ENCODE results near the gene CDHR5. TPM values are rescaled to one million over a fixed set of nuclear protein-coding genes. Genes with fewer than 3 reads are reported as not detected.

Gene CDHR5
- total RNA-seq, 3 donors from 2014 or later: 6.2 TPM; not detected in 2

GRCh38 chr11:587546-587945 lies 37.2 kb downstream of the CDHR5 start:
- Histone ChIP-seq H3K27ac (no peak overlapping the region), H3K9me3 (no peaks in the 10 kb centered on the region), H3K4me3 (no peak overlapping the region), H3K36me3 (peaks cover 7% of the 10 kb centered on the region), H3K27me3 (no peaks in the 10 kb centered on the region), H3K4me1 (no peaks in the 10 kb centered on the region)
- DNase-seq (ENCODE audit: low spot score in 2 of 2): no peak
- intact Hi-C loops (cut with DNase I; ENCODE audit: low total_unique reads): no loop called here
- TF ChIP-seq POLR2AphosphoS5 (IDR thresholded peaks at IDR 0.05) (no peak), POLR2A (IDR thresholded peaks at IDR 0.05) (no peak), CTCF (IDR thresholded peaks at IDR 0.05) (no peak)

- H3K4me3 ChIP-seq: no peak overlapping the region
- H3K4me1 ChIP-seq: no peaks in the 10 kb centered on the region
- no peak for DNase-seq (ENCODE audit: low spot score in 2 of 2)
- no peak overlapping the region for H3K27ac ChIP-seq
- no peak for TF ChIP-seq POLR2AphosphoS5 (IDR thresholded peaks at IDR 0.05)
- TF ChIP-seq POLR2A (IDR thresholded peaks at IDR 0.05): no peak
- TF ChIP-seq CTCF (IDR thresholded peaks at IDR 0.05): no peak
- no peaks in the 10 kb centered on the region for H3K9me3 ChIP-seq
- H3K27me3 ChIP-seq: no peaks in the 10 kb centered on the region
- intact Hi-C loops (cut with DNase I; ENCODE audit: low total_unique reads): no loop called here
- peaks cover 3% of the 10 kb centered on the region for H3K36me3 ChIP-seq
Measured at GRCh38 chr11:586376-587316, 38.1 kb downstream of the CDHR5 start.

DNA sequence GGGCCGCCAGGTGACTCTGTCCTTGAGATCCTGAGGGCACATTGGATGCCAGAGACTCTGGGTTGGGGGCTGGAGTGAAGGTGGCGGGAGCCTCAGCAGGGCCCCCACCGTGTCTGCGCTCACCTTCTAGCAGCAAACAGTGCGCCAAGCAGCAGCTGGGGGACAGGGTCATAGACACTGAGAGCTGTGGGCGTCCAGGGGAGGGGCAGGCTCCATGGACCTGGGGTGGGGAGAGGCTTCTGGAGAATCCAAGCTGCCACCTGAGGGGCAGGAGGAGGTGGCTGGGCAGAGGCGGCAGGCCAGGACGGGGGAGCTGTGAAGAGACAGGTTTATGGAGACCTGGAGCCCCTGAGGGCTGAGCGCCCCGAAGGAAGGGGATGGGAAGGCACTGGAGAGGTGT lies 40.5 kb downstream of the CDHR5 start:
- no peak overlapping the region for H3K4me3 ChIP-seq
- H3K36me3 ChIP-seq: peaks cover 3% of the 10 kb centered on the region
- H3K27ac ChIP-seq: no peak overlapping the region
- intact Hi-C loops (cut with DNase I; ENCODE audit: low total_unique reads): no loop called here
- H3K27me3 ChIP-seq: no peaks in the 10 kb centered on the region
- no peaks in the 10 kb centered on the region for H3K9me3 ChIP-seq
- no peak for DNase-seq (ENCODE audit: low spot score in 2 of 2)
- peaks cover 0 to 6% of the 10 kb centered on the region in 2 donors for H3K4me1 ChIP-seq
- TF ChIP-seq CTCF (IDR thresholded peaks at IDR 0.05): no peak
- TF ChIP-seq POLR2AphosphoS5 (IDR thresholded peaks at IDR 0.05): no peak
- TF ChIP-seq POLR2A (IDR thresholded peaks at IDR 0.05): no peak

- no peaks in the 10 kb centered on the region for H3K27me3 ChIP-seq
- no peaks in the 10 kb centered on the region for H3K9me3 ChIP-seq
- H3K36me3 ChIP-seq: no peaks in the 10 kb centered on the region
- no peak for DNase-seq (ENCODE audit: low spot score in 2 of 2)
- H3K4me1 ChIP-seq: peaks cover 11 to 29% of the 10 kb centered on the region in 2 donors
- H3K4me3 ChIP-seq: no peak overlapping the region
- no peak for TF ChIP-seq POLR2AphosphoS5 (IDR thresholded peaks at IDR 0.05)
- no peak for TF ChIP-seq CTCF (IDR thresholded peaks at IDR 0.05)
- no peak for TF ChIP-seq POLR2A (IDR thresholded peaks at IDR 0.05)
- no peak overlapping the region for H3K27ac ChIP-seq
- intact Hi-C loops (cut with DNase I; ENCODE audit: low total_unique reads): no loop called here
Measured at GRCh38 chr11:581752-582151, 43.0 kb downstream of the CDHR5 start.

DNA sequence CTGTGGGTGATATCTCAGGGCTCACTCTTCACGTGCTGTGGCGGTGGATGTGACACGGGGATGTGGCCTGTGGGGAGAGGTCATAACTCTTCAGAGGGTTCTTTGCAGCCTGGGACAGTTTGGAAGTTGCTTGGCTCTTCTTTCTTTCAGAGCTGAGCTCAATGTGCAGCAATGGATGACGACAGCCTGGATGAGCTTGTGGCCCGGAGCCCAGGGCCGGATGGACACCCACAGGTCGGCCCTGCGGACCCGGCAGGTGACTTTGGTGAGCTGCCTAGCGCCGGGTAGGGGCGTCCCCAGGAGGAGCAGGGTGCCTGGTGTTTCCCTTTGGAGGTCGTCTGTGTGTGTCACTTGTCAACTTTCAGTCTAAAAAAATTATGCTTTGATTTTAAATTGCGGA lies 43.4 kb downstream of the CDHR5 start:
- intact Hi-C loops (cut with DNase I; ENCODE audit: low total_unique reads): no loop called here
- TF ChIP-seq CTCF (IDR thresholded peaks at IDR 0.05) (no peak), POLR2A (IDR thresholded peaks at IDR 0.05) (no peak), POLR2AphosphoS5 (IDR thresholded peaks at IDR 0.05) (no peak)

More for the DNA sequence above, 43.4 kb downstream of the CDHR5 start:
- Histone ChIP-seq H3K27me3 (no peaks in the 10 kb centered on the region), H3K36me3 (no peaks in the 10 kb centered on the region), H3K4me3 (no peak overlapping the region), H3K4me1 (peaks cover 11 to 29% of the 10 kb centered on the region in 2 donors), H3K9me3 (no peaks in the 10 kb centered on the region), H3K27ac (no peak overlapping the region)
- no peak for DNase-seq (ENCODE audit: low spot score in 2 of 2)

Data from breast epithelium (tissue), 4 donors.